ENCODE data around the gene ZNF598.

The ZNF598 gene

GRCh38 chr16:2009791-2010510, at the start of gene ZNF598 (continued):
- peak; percentile 49; the same call in 1 of the 2 replicates for TF ChIP-seq REST (tag by site-specific recombination; IDR thresholded peaks at IDR 0.05)
- peak; percentile 53; the same call in 1 of the 2 replicates for TF ChIP-seq ZBTB8A (tag by site-specific recombination; IDR thresholded peaks at IDR 0.05)
- peak; percentile 51 for TF ChIP-seq SP2 (tag by site-specific recombination; IDR thresholded peaks at IDR 0.05)
- peak; percentile 49; the same call in 1 of the 2 replicates for TF ChIP-seq KLF17 (tag by site-specific recombination; IDR thresholded peaks at IDR 0.05)
- no peak for TF ChIP-seq ZNF214 (tag by site-specific recombination; IDR thresholded peaks at IDR 0.05; ENCODE audit: borderline replicate concordance)
- peak; percentile 60; the same call in 1 of the 2 replicates for TF ChIP-seq ZFP69B (tag by site-specific recombination; IDR thresholded peaks at IDR 0.05)
- TF ChIP-seq ZNF37A (tag by site-specific recombination; IDR thresholded peaks at IDR 0.05), result no peak
- peak; percentile 27; the same call in 1 of the 2 replicates for TF ChIP-seq ZNF513 (tag by site-specific recombination; IDR thresholded peaks at IDR 0.05)
- 0 out of 2 replicates have a peak, but pooled peaks have one; percentile 8 for TF ChIP-seq ZBTB6 (tag by site-specific recombination; IDR thresholded peaks at IDR 0.05)
- peak; percentile 75; the same call in 1 of the 2 replicates for TF ChIP-seq KLF16 (tag by site-specific recombination; IDR thresholded peaks at IDR 0.05)
- peak; percentile 34; the same call in 1 of the 2 replicates for TF ChIP-seq ZNF184 (tag by site-specific recombination; IDR thresholded peaks at IDR 0.05)
- TF ChIP-seq ZNF501 (tag by site-specific recombination; IDR thresholded peaks at IDR 0.05), result peak; percentile 61; the same call in 1 of the 2 replicates
- TF ChIP-seq ZNF175 (tag by site-specific recombination; IDR thresholded peaks at IDR 0.05), result no peak
- peak; percentile 69; the same call in 1 of the 2 replicates for TF ChIP-seq ZNF391 (tag by site-specific recombination; IDR thresholded peaks at IDR 0.05; ENCODE audit: borderline replicate concordance, low read depth)
- TF ChIP-seq ZSCAN23 (tag by site-specific recombination; IDR thresholded peaks at IDR 0.05), result peak; percentile 49; the same call in 1 of the 2 replicates
- TF ChIP-seq SP7 (tag by site-specific recombination; IDR thresholded peaks at IDR 0.05), result peak; percentile 76
- TF ChIP-seq ZNF394 (tag by site-specific recombination; IDR thresholded peaks at IDR 0.05; ENCODE audit: borderline replicate concordance), result peak; percentile 61
- TF ChIP-seq KLF1 (tag by site-specific recombination; IDR thresholded peaks at IDR 0.05), result peak; percentile 42; the same call in 1 of the 2 replicates
- no peak for TF ChIP-seq ZNF292 (tag by site-specific recombination; IDR thresholded peaks at IDR 0.05; ENCODE audit: borderline replicate concordance, low read depth)
